Measurements from ENCODE around the gene MRFAP1L1.
"Not testable (repeated sequence)": the region's sequence is repeated elsewhere in the genome, so short reads cannot be mapped to it uniquely, and the experiment has no call there.

Gene MRFAP1L1

DNA sequence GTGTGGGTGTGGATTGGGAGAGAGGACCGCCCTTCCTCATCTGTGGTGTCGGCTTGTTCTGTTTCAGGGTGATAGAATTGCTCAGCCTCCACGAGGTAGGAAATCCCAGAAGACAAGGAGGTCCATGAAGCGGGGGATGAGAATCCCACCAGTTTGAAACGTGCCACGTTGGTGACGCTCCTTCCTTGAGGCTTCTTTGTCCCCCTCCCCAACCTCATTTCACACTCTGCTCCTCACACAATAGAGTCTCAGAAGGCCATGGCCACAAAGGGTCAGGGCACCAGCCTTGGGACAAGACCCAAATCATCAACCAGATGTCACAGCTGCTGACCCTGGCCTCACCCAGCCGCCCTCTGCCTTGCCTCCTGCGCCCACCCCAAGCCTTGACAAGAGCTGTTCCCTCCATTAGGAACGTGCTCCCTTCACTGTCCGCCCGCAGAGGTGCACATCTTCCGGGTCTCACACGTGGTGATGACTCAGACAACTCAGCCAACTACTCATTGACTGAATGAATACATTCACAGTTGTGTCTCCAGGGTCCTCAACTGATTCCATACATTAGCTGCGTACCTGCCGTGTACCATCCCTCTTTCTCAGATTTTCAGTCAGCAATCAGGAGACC, 24.6 kb upstream of the MRFAP1L1 start:
- no peak for DNase-seq (ENCODE audit: low read depth)

DNA sequence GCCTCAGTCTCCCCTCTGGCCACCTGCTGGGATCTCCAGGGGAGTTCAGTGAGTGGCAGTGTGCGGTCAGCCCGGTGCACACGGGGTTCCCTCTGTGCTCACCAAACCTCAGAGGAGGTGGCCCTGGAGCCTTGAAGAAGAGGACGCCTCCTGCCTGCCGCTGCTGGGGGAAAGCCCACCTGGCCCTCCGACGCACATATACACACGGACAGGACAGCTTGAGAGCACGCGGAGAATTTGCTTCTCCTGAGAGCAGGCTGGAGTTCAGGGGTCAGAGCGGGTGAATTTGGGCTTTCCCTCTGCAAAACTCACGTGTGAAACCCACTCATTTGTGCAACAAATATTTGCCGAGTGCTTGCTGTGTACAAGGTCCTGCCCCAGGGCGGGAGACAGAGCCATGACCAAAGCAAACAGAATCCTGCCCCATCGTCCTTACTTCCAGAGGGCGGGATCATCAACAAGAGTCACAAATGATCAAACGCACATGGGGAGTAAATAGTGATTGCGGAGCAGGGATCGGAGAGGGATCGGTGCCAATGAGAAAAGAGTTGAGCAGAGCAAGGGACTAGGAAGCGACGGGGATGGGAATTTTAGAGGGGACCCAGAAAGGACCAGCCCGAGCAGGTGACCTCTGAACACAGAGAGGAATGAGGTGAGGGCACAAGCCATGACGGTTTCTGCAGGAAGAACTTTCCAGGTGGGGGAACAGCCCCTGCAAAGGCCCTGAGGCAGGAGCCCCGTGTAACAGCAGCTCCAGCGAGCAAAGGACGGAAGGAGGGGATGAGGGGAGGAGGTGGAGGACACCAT, 23.9 kb upstream of the MRFAP1L1 start:
- no peak for DNase-seq (ENCODE audit: low read depth)

DNA sequence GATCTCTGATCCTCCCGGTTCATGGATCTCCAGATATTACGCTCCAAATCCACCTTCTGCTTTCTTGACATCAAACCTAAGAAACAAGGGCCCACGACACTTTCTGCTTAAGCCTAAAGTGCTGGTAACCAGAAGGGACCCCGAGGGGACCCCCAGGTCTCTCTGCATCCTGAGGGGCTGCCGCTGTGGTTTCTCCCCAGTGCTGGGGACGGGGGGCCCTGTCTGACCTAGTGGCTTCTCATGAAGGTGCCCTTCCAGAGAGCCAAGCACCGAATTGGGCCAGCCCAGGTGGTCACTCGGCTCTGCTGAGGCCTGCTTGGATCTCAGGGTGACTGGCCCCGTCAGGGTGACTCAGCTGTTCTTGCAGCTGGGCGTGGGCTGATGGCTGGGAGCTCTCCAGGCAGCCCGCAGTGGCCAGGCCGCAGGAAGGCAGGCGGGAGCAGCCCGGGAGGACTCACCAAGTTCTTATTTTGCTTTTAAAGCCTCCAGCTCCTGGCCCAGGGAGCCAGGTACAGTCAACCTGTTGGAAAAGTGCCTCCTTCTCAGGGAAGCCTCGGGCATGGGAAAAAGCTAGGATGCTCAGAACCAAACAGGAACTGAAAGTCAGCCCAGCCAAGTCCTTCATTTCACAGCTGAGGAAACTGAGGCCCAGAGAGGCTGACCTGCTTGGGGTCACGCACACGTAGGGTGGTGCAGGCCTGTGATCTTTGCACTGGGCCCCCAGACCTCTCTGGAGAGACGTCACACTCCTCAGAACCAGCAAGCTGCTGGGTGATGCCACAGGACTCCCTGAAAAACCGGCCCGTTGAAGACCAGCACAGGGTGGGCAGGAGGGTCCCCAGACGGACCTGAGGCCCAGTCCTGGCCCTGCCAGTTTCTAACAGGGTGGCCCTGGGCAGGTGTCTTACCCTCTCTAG, 23.0 kb upstream of the MRFAP1L1 start:
- peak; percentile 91 for DNase-seq (ENCODE audit: low read depth)

DNA sequence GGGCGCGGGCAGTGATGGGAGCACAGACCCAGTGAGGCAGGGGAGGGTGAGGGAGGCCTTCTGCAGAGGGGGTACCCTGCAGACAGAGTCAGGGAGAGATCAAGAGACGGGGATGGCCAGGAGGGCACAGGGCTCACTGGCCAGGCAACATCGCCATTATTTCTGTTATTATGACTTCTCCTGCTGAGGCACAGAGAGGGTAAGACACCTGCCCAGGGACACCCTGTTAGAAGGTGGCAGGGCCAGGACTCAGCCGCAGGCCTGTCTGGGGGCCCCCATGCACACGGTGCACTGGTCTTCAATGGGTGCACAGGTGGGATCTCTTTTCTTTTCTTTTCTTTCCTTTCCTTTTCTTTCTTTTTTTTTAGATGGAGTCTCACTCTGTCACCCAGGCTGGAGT, 22.1 kb upstream of the MRFAP1L1 start:
- DNase-seq (ENCODE audit: low read depth), result no peak

DNA sequence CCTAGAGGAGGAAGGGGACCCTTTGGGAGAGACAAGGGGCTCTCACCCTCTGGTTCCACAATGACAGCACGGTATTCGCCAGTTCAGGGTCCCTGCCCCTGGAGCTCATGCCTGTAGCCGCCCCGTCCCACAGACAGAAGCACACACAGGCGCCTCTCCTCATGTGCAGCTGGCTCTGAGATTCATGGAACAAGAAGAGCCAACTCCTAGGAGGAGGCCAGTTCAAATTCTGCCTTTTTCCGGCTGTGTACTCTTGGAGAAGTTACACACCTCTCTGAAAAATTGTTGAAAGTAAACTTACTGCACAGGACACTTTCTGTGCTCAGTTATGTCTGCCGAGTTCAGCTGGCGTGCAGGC, 21.6 kb upstream of the MRFAP1L1 start:
- no peak for DNase-seq (ENCODE audit: low read depth)

DNA sequence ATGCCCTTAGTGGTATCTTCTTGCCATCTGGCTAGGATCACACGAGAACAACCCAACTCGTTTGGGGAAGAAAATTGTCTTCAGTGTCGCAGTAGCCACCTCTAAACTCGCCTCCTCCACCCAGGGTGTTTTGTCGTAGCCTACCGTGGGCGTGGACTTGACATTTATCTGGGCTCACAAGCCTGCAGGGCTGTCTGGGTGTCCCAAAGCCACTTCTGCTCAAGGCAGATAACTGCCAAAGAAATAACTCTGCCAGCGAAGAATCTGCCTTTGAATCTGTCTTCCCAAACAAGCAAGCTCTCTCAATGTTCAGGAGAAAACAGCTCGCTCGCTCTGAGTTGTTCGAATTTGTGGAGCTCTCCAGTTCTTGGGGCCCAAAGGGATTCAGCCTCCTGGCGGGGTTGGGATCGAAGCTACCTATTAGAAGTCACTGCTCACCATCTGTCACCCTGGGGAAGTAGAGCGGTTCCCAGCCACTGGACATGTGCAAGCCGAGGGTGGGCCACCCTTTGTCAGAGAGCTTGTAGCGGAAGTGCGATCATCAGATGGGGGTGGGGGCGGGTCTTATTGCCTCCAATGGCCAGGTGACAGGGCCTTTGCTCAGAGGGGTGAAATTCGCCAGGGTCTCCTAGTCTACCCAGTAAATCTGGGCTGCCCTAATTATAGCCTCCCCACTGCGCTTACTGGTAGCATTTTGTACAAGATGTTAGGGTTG, 21.1 kb upstream of the MRFAP1L1 start:
- DNase-seq (ENCODE audit: low read depth), result no peak

DNA sequence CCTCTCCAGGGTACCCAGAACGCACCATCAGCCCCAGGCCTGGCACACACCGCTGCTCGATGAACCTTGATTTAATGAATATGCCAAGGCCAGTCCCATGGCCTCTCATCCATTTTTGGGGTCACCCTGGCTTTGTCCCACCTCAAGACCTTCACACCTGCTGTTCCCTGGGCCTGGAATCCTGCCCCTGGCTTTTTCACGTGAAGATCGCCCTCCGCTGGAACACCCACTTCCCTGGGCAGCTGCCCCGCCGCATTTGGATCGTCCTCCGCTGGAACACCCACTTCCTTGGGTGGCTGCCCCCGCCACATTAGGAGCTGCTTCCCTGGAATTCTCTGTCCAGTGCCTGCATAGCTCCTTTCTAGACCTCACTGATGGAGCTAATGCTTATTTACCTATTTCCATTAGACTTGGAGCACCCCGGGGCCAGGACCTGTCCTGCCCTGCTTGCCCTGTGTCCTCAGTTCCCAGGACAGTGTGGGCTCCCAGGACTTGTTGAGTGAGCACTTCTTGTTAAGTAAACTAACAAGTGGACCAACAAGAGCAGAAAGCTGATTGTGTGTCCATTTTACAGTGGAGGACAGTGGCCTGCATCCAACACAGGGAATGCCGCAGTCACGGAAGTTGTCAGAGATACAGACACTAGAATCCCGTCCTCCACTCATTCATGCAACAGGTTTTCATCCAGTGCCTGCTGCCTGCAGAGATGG, 18.8 kb upstream of the MRFAP1L1 start:
- no peak for DNase-seq (ENCODE audit: low read depth)

DNA sequence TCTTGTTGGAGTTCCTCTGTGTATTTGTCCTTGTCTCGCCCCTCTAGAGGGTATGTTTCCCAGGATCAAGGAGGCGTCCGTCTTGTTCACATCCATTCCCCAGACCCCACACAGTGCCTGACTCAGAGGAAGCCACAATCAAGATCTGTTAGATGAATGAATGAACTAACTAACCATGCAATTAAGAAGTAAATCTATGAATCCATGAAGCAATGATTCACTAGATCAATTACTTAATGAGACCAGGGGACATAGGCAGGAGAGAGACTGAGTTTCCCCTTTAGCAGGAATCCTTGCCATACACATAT, 18.2 kb upstream of the MRFAP1L1 start:
- DNase-seq (ENCODE audit: low read depth), result peak; percentile 70

DNA sequence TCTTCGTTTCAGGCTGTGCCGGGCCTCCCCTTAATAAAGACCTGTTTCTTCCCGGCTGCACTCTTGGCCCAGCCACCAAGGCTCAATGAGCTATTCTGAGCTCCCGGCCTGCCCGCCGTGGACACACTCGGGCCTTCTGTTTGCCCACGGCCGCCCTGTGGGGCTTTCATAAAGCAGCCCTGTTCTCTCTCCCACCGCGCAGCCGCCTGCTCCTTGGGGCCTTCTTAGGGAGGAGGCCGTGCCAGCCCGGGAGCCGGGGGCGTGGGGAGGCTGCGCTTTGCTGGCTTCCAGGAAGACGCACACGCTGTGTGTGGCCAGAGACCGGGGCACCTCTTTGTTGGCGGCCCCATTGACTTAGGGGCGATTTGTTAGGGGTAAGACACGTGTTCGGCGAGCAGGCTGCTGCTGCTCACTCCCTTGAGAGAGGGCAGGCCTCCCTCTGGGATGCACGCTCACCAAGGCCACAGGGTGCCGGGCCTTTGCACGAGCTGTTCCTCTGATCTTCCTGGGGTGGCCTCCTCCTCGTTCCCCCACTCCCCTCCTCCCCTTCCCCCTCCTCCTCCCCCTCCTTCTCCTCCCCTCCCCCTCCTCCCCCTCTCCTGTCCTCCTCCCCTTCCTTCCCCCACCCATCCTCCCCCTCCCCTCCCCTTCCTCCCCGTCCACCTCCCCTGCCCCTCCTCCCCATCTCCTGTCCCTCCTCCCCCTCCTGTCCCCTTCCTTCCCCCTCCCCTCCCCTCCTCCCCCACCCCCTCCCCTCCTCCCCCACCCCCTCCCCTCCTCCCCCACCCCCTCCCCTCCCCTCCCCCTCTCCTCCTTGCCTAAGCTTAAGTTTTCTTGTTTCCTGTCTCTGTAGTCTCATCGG, 17.6 kb upstream of the MRFAP1L1 start:
- DNase-seq (ENCODE audit: low read depth), result peak; percentile 74

DNA sequence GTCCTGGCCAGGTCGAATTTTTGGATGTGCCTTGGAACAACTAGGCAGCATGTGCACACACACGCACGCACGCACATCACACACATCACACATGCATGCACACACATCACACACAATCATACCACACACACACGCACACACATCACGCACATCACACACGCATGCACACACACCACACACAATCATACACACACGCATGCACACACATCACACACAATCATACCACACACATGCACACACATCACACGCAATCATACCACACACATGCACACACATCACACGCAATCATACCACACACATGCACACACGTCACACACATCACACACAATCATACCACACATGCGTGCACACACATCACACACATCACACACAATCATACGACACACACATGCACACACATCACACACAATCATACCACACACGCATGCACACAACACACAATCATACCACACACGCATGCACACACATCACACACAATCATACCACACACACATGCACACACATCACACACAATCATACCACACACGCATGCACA, 15.8 kb upstream of the MRFAP1L1 start:
- DNase-seq (ENCODE audit: low read depth), result not testable (repeated sequence)

DNA sequence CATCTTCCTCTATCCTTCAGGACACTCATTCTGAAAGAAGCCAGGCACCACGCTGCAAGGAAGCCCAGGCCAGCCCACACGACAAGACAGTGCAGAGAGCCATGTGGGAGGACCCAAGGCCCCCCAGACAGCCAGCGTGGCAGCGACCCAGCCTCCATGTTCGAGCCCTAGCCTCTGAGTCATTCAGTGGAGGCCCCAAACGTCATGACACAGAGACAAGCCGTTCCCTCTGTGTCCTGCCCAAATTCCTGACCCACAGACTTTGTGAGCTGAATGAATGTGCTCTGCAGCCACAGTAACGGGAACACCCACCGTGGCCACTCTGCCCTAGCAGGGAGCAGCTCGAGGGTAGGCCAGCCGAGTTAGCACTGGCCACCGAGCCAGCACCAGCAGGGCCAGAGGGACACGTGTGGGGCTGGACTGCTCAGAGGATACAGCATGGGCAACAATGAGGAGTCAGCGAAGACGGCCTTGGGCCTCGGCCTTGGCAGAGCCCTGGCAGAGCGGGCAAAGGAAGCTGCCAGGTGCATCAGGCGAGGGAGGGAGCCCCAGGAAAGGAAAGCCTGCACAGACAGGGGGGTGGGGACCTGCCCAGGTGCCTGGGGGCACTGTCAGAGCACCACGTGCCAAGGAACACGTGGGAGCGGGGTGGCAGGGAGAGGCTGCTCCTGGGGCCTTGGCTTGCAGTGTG, 14.9 kb upstream of the MRFAP1L1 start:
- no peak for DNase-seq (ENCODE audit: low read depth)

DNA sequence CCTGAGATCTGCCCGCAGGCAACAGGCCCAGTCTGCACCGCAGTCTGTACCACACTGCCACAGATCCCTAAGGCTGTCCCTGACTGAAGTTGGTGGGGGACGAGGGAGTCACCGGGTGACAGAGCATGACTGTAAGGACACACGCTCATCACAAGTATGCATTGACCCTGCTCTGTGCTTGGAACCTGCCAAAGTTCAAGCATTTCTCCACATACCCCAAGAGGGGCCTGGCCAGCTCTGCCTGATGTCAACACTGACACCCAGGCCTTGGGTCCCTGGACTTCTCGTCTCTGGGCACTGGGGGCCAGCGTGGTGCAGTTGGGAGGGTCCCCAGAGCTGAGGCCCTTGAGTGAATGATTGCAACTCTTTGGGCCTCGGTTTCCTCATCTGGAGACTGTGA, 14.2 kb upstream of the MRFAP1L1 start:
- no peak for DNase-seq (ENCODE audit: low read depth)

DNA sequence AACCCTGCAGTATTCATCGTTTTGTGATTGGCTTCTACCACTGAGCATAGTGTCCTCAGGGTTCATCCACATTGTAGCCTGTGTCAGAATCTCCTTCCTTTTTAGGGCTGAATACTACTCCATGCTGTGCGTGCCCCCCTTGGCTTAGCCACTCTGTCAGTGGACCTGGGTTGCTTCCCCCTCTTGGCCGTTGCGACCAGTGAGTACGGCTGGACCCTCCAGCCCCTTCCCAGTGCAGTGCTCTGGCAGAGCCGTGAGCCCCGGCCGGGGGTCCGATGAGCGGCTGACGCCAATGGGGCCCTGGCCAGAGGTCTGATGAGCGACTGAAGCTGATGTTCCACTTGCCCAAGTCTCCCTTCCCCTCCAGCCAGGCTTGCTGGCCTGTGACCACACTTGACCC, 13.2 kb upstream of the MRFAP1L1 start:
- DNase-seq (ENCODE audit: low read depth), result no peak

DNA sequence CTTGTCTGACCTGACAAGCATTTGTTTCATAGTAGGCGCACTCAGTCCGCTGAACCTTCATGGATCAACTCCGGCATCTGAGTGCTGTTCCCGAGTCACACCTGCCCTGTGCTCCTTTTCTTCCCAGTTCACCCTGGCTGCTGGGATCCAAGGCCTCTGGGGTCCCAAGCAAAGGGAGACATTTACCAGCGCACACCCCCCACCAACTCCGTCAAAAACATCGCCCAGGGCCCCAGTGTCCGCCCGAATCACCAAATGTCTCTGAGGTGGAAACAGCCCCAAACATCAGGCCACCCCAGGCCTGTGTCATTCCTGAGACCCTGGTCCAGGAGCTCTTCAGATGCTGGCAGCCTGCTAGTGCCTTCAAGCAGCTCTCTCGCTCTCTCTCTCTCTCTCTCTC, 11.5 kb upstream of the MRFAP1L1 start:
- no peak for DNase-seq (ENCODE audit: low read depth)

DNA sequence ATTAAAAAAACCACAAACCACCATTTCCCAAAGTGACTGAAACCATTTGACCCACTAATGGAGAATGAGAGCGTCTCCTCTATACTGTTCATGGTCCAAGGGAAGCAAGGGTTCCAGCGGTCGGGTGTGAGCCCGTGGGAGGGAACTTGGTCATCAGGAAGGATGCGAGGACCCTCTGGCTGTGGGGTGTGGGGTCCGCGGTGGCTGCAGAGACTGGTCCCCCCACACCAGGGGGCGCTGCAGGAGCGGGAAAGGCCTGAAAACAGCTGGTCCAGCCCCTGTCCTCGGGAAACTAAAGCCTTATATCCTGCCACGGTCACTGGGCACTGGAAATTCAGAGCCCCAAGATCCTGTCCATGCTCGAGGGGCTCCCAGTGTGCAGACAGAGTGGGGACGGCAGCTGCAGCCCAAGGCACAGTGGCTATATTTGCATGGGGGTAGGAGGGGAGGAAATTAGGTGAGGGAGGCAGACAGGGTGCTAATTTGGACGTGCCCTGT, 10.6 kb upstream of the MRFAP1L1 start:
- peak; percentile 52 for DNase-seq (ENCODE audit: low read depth)

DNA sequence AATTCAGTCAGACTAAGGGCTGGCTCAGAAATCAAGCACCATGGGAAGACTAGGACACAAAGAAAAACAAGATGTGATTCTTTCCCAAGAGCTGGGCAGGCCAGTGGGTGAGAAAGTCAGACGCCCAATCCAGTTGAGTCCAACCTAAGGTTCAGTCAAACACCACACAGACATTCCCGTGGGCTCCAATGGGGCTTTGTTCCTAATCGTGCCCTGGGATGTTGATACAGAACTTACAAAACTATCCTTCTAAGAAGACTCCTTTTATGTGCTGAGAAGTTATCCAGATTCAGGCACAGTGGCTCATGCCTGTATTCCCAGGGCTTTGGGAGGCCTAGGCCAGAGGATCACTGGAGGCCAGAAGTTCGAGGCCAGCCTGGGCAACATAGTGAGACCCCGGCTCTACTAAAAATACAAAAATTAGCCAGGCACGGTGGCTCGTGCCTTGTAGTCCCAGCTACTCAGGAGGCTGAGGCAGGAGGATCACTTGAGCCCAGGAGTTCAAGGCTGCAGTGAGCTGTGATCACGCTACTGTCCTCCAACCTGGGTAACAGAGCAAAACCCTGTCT, 10.0 kb upstream of the MRFAP1L1 start:
- no peak for DNase-seq (ENCODE audit: low read depth)

DNA sequence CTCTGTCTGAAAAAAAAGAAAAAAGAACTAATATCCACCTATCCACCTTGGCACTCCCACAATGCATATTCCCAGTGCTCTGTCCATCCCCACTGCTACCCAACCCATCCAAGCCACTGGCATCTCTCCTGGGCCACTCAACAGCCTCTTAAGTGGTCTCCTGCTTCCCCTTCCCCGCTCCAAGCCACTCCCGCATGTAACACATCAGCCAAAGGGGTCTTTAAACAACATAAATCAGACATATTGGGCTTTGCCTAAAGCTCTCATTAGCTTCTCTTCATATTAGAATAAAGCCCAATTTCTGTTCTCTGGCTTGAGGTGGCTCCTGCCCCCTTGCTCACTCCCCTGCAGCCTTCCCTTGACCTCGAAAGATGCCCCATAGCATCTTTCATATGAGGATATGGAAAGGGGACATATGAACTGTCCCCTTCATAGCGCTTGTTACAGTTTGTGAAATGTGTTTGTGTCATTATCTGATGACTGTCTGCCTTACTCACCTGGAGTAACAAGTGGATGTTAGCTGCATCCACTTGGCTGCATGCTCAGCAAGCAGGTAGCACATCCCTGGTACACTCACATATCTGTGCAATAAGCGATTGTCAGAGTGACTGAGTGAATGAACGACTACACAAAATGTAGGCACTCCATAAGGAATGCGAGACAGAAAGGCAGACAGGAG, 9.4 kb upstream of the MRFAP1L1 start:
- no peak for DNase-seq (ENCODE audit: low read depth)

DNA sequence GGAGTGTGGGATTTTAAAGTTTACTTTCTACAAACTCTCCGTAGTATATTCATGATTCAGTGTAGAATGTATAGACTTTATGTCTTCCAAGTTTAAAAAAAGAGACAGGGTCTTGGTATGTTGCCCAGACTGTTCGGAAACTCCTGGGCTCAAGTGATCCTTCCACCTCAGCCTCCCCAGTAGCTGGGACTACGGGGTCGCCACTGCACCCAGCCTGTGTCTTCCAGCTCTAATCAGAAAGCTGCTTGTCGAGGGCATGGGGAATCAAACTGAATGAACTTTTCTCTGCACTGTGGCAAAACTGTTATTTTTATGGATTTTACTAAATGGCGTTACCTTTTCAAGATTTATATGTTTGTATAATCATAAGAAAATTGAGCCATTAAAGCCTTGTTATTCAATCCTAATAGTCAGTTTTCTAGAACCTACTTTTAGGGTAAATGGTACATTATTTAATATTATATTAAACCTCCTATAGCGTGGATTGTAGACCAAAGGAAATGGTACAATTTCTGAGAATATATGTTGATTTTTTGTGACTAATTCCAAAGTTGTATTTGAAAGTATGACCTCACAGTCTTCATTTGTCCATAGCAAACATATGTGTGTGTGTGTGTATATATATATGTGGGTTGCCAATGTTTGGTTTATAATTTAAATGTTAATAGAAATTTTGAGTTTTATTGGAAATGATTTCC, 7.4 kb upstream of the MRFAP1L1 start:
- DNase-seq (ENCODE audit: low read depth), result no peak

Measured in amniotic epithelial cell (primary cell).